GM18867 (cell line): ENCODE measurements around the gene COMMD1.
"Not testable (repeated sequence)": the region's sequence is repeated elsewhere in the genome, so short reads cannot be mapped to it uniquely, and the experiment has no call there.

Experiments
- ATAC-seq: cut with Tn5 transposase; IDR thresholded peaks from one replicate; pipeline ENCODE4 v1.9.1; 2021; ENCODE audit warnings: mild to moderate bottlenecking, moderate library complexity; ENCODE audit not compliant: unreplicated experiment

The COMMD1 gene

GRCh38 chr2:61922714-61923113, 17.2 kb downstream of the COMMD1 start:
- no peak for ATAC-seq

DNA sequence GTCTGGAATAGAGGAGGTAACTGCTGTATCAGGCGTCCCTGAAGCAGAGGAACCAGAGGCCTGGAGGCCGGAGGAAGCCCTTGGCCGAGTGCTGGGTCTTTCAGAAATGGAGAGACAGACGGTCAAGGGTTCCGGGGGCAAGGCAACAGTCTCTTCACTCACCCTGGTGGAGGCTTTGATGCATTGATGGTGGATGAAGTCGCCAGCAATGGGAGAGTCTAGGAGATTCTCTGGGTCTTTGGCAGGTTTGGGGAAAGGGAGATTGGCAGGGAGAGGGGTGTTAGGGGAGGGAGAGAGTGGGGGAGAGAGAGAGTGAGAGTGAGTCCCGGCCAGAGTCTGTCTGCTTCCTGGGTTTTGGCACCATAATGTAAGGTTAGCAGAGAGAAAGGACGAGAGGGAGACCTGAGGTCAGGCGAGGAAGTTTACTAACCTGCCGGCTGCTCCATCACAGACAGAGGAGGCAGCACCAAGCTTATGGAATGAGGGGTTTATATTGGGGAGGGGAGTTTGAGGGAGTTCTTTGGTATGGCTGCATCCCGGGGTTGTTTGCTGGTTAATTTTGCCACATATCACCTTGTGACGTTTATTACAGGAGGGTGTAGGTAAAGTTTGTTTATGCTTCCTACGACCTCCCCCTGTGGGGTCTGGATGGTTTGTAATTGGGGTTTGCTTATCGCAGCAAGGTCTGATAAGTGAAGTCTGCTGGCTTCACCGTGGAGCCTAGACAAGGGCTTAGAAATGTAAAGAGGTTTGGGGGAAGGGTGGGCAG, 19.6 kb downstream of the COMMD1 start:
- ATAC-seq: no peak

DNA sequence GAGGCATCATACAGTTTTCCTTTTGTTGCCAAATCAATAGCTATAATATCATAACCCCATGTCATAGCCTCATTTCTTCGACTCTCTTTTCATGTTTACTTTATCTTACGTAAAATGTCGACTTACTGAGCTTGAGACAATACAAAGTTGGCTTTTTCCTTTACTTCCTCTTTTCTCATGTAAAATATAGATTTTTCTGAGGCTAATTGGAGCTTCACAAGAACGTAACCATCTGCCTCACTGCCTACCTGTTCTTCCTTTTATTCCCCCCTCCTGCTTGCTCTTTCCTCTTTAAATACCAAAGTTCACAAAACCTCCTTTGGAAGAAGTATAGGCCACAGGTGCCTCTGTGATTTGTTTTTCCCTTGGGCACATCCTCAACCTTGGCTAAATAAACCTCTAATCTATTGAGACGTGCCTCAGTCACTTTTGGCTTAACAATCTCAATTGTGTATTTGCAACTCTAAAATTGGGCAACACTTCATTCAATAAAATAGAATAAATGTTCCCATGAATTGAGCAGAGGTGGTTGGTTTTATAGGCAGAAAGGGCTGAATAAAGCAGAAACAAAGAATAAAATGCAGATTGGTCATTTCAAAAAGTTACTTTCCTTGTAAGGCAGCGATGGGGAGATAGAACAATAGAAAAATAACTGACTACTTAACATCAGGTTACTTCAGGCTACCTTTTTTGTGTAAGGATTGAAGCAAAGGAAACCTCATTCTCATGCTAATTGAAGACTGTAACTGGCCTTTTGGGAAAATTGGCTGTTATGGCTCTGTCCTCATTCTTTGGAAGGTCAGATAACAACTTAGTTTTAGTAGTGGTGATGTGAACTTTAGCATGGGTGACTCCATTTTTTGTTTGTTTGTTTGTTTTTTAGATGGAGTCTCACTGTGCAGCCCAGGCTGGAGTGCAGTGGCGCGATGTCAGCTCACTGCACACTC, 21.3 kb downstream of the COMMD1 start:
- ATAC-seq: no peak

- ATAC-seq: no peak
Measured at GRCh38 chr2:61928826-61929461, 23.5 kb downstream of the COMMD1 start.

DNA sequence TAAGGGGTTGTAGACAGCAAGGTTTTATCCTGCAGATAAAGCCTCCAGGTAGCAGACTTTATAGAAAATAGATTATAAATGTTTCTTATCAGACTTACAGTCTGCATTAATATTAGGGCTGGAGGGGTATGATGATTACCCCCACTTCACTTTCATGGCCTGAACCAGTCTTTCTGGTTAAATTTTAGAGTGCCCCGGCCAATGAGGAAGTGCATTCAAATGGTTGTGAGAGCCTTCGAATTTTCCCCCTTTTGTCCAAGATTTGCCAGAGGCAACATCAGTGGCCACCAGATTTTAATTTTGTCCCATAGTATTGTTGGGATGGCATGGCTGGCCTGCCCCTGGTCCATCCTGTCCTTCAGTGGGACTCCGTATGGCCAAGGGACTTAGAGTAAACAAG, 31.6 kb downstream of the COMMD1 start:
- ATAC-seq: no peak

GRCh38 chr2:61937886-61938285, 32.4 kb downstream of the COMMD1 start:
- no peak for ATAC-seq

GRCh38 chr2:61938511-61938910, 33.0 kb downstream of the COMMD1 start:
- ATAC-seq: no peak

DNA sequence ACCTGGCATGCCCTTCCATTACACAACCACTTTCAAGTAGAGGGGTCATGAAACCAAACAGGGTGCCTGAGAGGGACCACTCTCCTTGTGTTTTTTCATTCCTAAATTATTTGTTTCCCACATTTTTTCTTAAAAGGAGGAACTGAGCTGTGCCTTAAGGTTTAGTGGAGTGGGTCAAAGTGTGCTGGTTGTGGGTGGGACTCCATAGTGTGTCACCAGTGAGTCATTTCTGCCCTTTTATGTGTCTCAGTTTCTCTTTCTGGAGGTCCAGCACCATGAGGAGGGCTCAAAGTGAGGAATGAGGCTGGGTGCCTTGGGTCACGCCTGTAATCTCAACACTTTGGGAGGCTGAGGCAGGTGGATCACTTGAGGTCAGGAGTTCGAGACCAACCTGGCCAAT, 37.8 kb downstream of the COMMD1 start:
- peak; percentile 75 for ATAC-seq

DNA sequence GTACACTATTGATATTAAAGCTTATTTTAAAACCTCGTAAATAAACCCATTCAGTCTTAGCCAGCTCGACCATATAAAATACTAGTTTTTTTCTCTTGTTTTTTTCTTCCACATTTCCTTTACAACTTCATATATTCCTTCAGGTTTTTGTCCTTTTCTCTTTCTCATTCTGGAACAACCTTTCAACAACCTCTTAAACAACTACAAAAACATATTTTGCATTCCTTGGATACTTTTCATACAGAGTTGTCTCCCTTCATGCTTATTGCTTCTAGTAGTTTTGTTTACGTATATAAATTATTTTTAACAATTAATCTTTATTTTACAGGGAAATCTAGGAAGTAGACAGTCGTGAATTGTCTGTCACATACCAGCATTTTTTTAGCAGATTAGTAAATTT, 41.2 kb downstream of the COMMD1 start:
- ATAC-seq: no peak

- no peak for ATAC-seq
Measured at GRCh38 chr2:61948661-61949457, 43.4 kb downstream of the COMMD1 start.

DNA sequence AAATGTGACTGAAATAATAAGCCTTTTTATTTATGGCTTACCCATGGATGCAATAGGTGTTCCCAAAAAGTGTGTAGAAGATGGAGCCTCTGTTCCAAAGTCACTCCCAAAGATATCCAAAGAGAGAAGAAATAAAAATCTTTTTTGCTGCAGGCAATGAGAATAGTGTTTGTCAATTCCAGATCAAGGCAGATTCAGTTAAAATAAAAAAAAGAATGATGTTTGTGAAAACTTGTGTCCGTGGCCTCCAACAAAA, 43.9 kb downstream of the COMMD1 start:
- no peak for ATAC-seq

- no peak for ATAC-seq
Measured at GRCh38 chr2:61949714-61950560, 44.5 kb downstream of the COMMD1 start.

DNA sequence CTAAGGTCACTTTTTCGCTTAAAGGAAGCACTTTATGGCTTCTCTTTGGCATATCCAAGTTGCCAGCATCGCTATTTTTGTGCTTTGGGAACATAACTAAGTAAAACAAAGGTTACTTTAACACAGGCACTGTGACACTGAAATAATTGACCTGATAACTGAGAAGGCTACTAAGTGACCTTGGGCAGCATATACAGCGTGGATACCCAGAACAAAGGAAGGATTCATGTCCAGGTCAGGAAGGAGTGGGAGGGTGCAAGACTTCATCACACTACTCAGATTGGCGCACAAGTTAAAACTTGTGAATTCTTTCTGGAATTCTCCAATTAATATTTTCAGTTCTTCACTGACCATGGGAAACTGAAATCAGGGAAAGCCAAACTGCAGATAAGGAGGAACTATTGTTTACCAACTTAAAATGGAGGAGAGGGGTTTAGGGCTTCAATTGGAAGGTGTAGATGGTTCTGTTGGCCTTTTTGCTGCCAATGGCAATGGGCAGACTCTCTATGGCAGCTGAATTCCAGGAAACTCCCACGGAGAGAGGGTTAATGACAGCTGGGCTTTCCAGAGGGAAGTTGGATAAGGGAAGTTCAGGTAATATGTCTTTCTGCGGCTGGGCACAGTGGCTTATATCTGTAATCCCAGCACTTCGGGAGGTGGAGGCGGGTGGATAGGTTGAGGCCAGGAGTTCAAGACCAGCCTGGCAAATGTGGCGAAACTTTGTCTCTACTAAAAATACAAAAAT, 45.3 kb downstream of the COMMD1 start:
- no peak for ATAC-seq

DNA sequence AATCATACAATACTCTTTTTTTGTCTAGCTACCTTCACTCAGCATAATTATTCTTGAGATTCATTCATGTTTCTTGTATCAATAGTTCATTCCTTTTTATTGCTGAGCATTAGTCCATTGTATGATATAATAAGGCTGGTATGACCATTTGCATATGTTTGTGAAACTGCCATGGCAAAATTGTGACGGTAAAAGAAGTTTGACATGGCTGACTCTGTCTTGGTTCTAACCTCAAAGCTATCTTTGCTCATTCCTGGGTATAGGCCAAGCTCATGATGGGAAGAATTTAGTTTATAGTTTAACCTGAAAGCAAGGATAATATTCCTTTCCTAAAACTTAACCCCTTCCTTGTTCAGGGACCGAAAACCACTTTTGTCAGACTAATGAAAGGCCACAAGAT, 46.4 kb downstream of the COMMD1 start:
- no peak for ATAC-seq

DNA sequence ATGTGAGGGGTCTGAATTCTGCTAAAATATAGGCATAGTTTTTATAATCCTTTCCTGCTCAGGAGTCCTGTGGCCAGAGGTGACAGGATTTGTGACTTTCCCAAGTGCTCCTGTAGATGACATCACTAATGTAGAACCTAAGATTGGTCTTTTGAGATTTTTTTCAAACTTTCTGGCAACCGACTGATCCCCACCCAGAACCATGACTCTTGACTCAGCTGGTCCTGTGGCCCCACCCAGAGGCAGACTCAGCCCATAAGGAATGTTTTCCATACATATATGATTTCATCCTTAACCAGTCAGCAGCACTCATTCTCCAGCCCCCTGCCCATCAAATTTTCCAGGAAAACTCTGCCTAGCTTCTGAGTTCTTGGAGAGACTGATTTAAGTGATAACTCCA, 46.8 kb downstream of the COMMD1 start:
- ATAC-seq: no peak

DNA sequence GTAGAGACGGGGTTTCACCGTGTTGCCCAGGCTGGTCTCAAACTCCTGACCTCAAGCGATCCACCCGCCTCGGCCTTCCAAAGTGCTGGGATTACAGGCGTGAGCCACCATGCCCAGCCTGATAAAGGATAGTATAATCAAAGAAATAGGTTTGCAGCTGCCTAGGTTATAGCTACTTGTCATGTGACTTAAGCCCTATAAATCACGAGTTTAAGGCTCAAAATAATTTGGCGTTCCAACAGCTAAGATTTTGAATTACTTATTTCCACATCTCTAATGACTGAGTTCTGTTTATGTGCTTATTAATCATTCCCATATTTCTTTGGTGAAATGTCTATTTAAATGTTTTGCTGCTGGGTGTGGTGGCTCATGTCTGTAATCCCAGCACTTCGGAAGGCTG, 49.4 kb downstream of the COMMD1 start:
- ATAC-seq: not testable (repeated sequence)

GRCh38 chr2:61959381-61960293, 54.2 kb downstream of the COMMD1 start:
- no peak for ATAC-seq

GRCh38 chr2:61961231-61961901, 55.9 kb downstream of the COMMD1 start:
- no peak for ATAC-seq
